Activated CD8-positive, alpha-beta memory T cell treated with anti-CD3 and anti-CD28 coated beads for 1 hour (primary cell): ENCODE data around the gene MACROD2.
"Not testable (repeated sequence)": the region's sequence is repeated elsewhere in the genome, so short reads cannot be mapped to it uniquely, and the experiment has no call there.

Experiments
- DNase-seq, 2 donors: peaks; one replicate each; pipeline ENCODE4 v3.0.0-alpha.2; 2020; ENCODE audit warnings: low read depth in 1 of 2; ENCODE audit errors: extremely low read depth in 1 of 2

MACROD2 gene

GRCh38 chr20:13995086-13995665 lies at the start of gene MACROD2:
MACROD2 (plus strand) TSS chr20:13995516.
- peak in 1 of 2 donors; percentile 25 for DNase-seq

GRCh38 chr20:13947719-13948118 lies 47.6 kb upstream of the MACROD2 start:
- no peak for DNase-seq

- DNase-seq: no peak
Observed at GRCh38 chr20:13953227-13953626, 42.1 kb upstream of the MACROD2 start.

- DNase-seq: no peak
Observed at GRCh38 chr20:13960119-13960518, 35.2 kb upstream of the MACROD2 start.

- no peak for DNase-seq
Observed at GRCh38 chr20:13960525-13960924, 34.8 kb upstream of the MACROD2 start.

GRCh38 chr20:13984211-13984610 lies 11.1 kb upstream of the MACROD2 start:
- DNase-seq: no peak

- no peak for DNase-seq
Observed at GRCh38 chr20:13990465-13990864, 4.9 kb upstream of the MACROD2 start, which contains the start of gene SEL1L2. SEL1L2 (minus strand) TSS chr20:13990614; CDS start chr20:13990534, 80 bp downstream.

- no peak for DNase-seq
Observed at GRCh38 chr20:13991311-13991710, 4.0 kb upstream of the MACROD2 start.

GRCh38 chr20:13991955-13992354 lies 3.4 kb upstream of the MACROD2 start:
- DNase-seq: not testable (repeated sequence)

- DNase-seq: no peak
Observed at GRCh38 chr20:13995841-13996240, 525 bp downstream of the MACROD2 start.

- no peak for DNase-seq
Observed at GRCh38 chr20:13996265-13996664, 949 bp downstream of the MACROD2 start.

GRCh38 chr20:14000917-14001316 lies 5.6 kb downstream of the MACROD2 start:
- no peak for DNase-seq

GRCh38 chr20:14005996-14006395 lies 10.7 kb downstream of the MACROD2 start:
- no peak for DNase-seq

GRCh38 chr20:14009208-14009607 lies 13.9 kb downstream of the MACROD2 start:
- no peak for DNase-seq

- no peak for DNase-seq
Observed at GRCh38 chr20:14012671-14013070, 17.4 kb downstream of the MACROD2 start.

- no peak for DNase-seq
Observed at GRCh38 chr20:14030991-14031390, 35.7 kb downstream of the MACROD2 start.

- no peak for DNase-seq
Observed at GRCh38 chr20:14033310-14033709, 38.0 kb downstream of the MACROD2 start.

GRCh38 chr20:14036567-14036966 lies 41.3 kb downstream of the MACROD2 start:
- DNase-seq: no peak

GRCh38 chr20:14044712-14045276 lies 49.5 kb downstream of the MACROD2 start:
- not testable (repeated sequence) for DNase-seq

- DNase-seq: no peak
Observed at GRCh38 chr20:14046534-14046933, 51.2 kb downstream of the MACROD2 start.

GRCh38 chr20:14049111-14049510 lies 53.8 kb downstream of the MACROD2 start:
- DNase-seq: no peak

- DNase-seq: no peak
Observed at GRCh38 chr20:14051454-14051853, 56.1 kb downstream of the MACROD2 start.
